Measurements from ENCODE around the gene PLCXD1. TPM values are rescaled to one million over a fixed set of nuclear protein-coding genes. Genes with fewer than 3 reads are reported as not detected.

The PLCXD1 gene
- total RNA-seq, 1 donor from 2014 or later: 25.7 TPM

- Histone ChIP-seq H4K20me1 (ENCODE audit: low read depth) (peaks cover 29% of the 10 kb centered on the region), H3F3A (ENCODE audit: low read depth) (peaks cover 32% of the 10 kb centered on the region), H3K4me1 (no peaks in the 10 kb centered on the region), H2AFZ (replicated peaks) (no peak overlapping the region), H3K9ac (no peak overlapping the region), H3K27me3 (no peaks in the 10 kb centered on the region), H3K4me2 (no peak overlapping the region), H3K4me3 (no peak overlapping the region), H3K9me3 (ENCODE audit: low read depth) (no peaks in the 10 kb centered on the region), H3K36me3 (peaks cover 16% of the 10 kb centered on the region), H3K79me2 (ENCODE audit: low read depth) (peaks cover 44% of the 10 kb centered on the region), H3K27ac (no peak overlapping the region)
- H3K36me3 Mint-ChIP-seq: peaks cover 40% of the 10 kb centered on the region
- peaks cover under 1% of the 10 kb centered on the region for H3K9me3 Mint-ChIP-seq
- H3K27ac Mint-ChIP-seq: no peak overlapping the region
- DNase-seq (ENCODE audit: low spot score): no peak
- TF ChIP-seq EZH2phosphoT487 (IDR thresholded peaks at IDR 0.05) (no peak), EZH2 (IDR thresholded peaks at IDR 0.05) (no peak), CTCF (IDR thresholded peaks at IDR 0.05) (no peak)
- peaks cover 3% of the 10 kb centered on the region for H3K27me3 Mint-ChIP-seq (ENCODE audit: insufficient read depth, low read depth)
- peaks cover 7% of the 10 kb centered on the region for H3K4me1 Mint-ChIP-seq
- no peak overlapping the region for H3K4me3 Mint-ChIP-seq
Observed at GRCh38 chrX:288561-288991, 7.4 kb downstream of the PLCXD1 start.

- Histone ChIP-seq H3K4me2 (no peak overlapping the region), H3F3A (ENCODE audit: low read depth) (peaks cover 12% of the 10 kb centered on the region), H3K4me3 (no peak overlapping the region), H3K9me3 (ENCODE audit: low read depth) (no peaks in the 10 kb centered on the region), H3K27ac (no peak overlapping the region), H3K36me3 (peaks cover 18% of the 10 kb centered on the region), H3K9ac (no peak overlapping the region), H4K20me1 (ENCODE audit: low read depth) (peaks cover 20% of the 10 kb centered on the region), H2AFZ (replicated peaks) (no peak overlapping the region), H3K4me1 (no peaks in the 10 kb centered on the region), H3K79me2 (ENCODE audit: low read depth) (peaks cover 23% of the 10 kb centered on the region), H3K27me3 (no peaks in the 10 kb centered on the region)
- no peak for TF ChIP-seq EZH2 (IDR thresholded peaks at IDR 0.05)
- TF ChIP-seq CTCF (IDR thresholded peaks at IDR 0.05): no peak
- no peak for TF ChIP-seq EZH2phosphoT487 (IDR thresholded peaks at IDR 0.05)
- Mint-ChIP-seq H3K4me1 (peaks cover 7% of the 10 kb centered on the region), H3K9me3 (peaks cover 2% of the 10 kb centered on the region), H3K36me3 (peaks cover 34% of the 10 kb centered on the region), H3K27ac (no peak overlapping the region), H3K4me3 (no peak overlapping the region), H3K27me3 (ENCODE audit: insufficient read depth, low read depth) (peaks cover 3% of the 10 kb centered on the region)
- DNase-seq (ENCODE audit: low spot score): no peak
Observed at GRCh38 chrX:290476-291166, 9.4 kb downstream of the PLCXD1 start.

DNA sequence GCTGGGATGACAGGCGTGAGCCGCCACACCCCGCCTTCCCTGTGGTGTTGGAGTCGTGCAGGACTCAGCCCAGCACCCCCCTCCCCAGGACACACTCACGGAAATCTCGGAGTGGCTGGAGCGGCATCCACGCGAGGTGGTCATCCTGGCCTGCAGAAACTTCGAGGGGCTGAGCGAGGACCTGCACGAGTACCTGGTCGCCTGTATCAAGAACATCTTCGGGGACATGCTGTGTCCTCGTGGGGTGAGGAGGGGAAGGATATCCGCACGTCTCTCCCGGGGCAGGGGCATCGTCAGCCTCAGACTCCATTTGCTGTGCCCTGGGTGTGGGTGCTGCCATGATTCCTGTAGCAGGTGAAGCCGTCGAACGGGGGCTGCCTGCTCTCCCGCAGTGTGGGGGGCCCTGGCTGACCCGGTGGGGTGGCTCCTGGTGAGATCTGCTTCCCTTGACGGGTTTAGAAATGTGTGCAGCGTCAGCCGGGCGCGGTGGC is 10.3 kb downstream of the PLCXD1 start:
- H3K4me3 ChIP-seq: no peak overlapping the region
- no peaks in the 10 kb centered on the region for H3K9me3 ChIP-seq (ENCODE audit: low read depth)
- Mint-ChIP-seq H3K27me3 (ENCODE audit: insufficient read depth, low read depth) (peaks cover 4% of the 10 kb centered on the region), H3K4me3 (no peak overlapping the region), H3K9me3 (peaks cover 2% of the 10 kb centered on the region), H3K27ac (no peak overlapping the region), H3K4me1 (peaks cover 4% of the 10 kb centered on the region), H3K36me3 (peaks cover 35% of the 10 kb centered on the region)
- H3K79me2 ChIP-seq (ENCODE audit: low read depth): peaks cover 15% of the 10 kb centered on the region
- DNase-seq (ENCODE audit: low spot score): no peak
- peaks cover 12% of the 10 kb centered on the region for H4K20me1 ChIP-seq (ENCODE audit: low read depth)
- H3K4me2 ChIP-seq: no peak overlapping the region
- H3K36me3 ChIP-seq: peaks cover 16% of the 10 kb centered on the region
- H2AFZ ChIP-seq (replicated peaks): no peak overlapping the region
- H3K9ac ChIP-seq: no peak overlapping the region
- no peaks in the 10 kb centered on the region for H3K27me3 ChIP-seq
- TF ChIP-seq EZH2phosphoT487 (IDR thresholded peaks at IDR 0.05) (no peak), CTCF (IDR thresholded peaks at IDR 0.05) (no peak), EZH2 (IDR thresholded peaks at IDR 0.05) (no peak)
- H3K4me1 ChIP-seq: no peaks in the 10 kb centered on the region
- peaks cover 4% of the 10 kb centered on the region for H3F3A ChIP-seq (ENCODE audit: low read depth)
- no peak overlapping the region for H3K27ac ChIP-seq

Measured in neural progenitor cell (in vitro differentiated cells).